Activated CD4-positive, alpha-beta T cell treated with anti-CD3 and anti-CD28 coated beads for 36 hours (primary cell): ENCODE measurements around the gene C19orf47. TPM values are rescaled to one million over a fixed set of nuclear protein-coding genes. Genes with fewer than 3 reads are reported as not detected.

Source experiments
- microRNA-seq: library from miRNA; unstranded; fragments of <30 nt; microRNA quantifications from one replicate; pipeline ENCODE4 v1.2.0, GENCODE V29; 2021; ENCODE audit warnings: borderline replicate concordance
- total RNA-seq, 2 experiments: library from RNA; stranded (reverse); gene quantifications; one replicate each; pipeline ENCODE4 v1.2.3, GENCODE V29; 2021

C19orf47 gene
- total RNA-seq, 2 experiments from 2014 or later: 15.8 to 17.7 TPM

Small RNA genes within 50 kb of the gene (microRNA-seq; reads per million reads assigned to microRNA genes)
- gene MIR641: 27.8 reads per million, percentile 48 among the genes with 10 or more reads in this experiment
- not detected for gene MIR6796

Other genes with a start within 250 kb of the C19orf47 start
- 10 to 100 TPM in 1 of 2 experiments, 1 to 10 TPM in 1; 8.7 to 10.8 TPM for gene MAP3K10, start 157.0 kb downstream of the C19orf47 start, total RNA-seq
- not detected for gene TTC9B, start 130.0 kb downstream of the C19orf47 start, total RNA-seq
- gene CCNP, start 121.7 kb downstream of the C19orf47 start, total RNA-seq: under 1 TPM in 1 of 2 experiments, not detected in 1; 0.12 TPM
- gene AKT2, start 63.1 kb downstream of the C19orf47 start, total RNA-seq: 100 to 1,000 TPM; 142 to 148 TPM
- 10 to 100 TPM; 57.8 to 69.1 TPM for gene PLD3, start 298 bp upstream of the C19orf47 start, total RNA-seq
- under 1 TPM in 1 of 2 experiments, not detected in 1; 0.09 TPM for gene HIPK4, start 41.8 kb upstream of the C19orf47 start, total RNA-seq
- 1 to 10 TPM; 1.0 to 1.4 TPM for gene PRX, start 65.0 kb upstream of the C19orf47 start, total RNA-seq
- 10 to 100 TPM; 10.0 to 14.7 TPM for gene SERTAD1, start 77.6 kb upstream of the C19orf47 start, total RNA-seq
- 10 to 100 TPM in 1 of 2 experiments, 1 to 10 TPM in 1; 8.4 to 12.0 TPM for gene SERTAD3, start 95.9 kb upstream of the C19orf47 start, total RNA-seq
- 10 to 100 TPM; 34.1 to 35.6 TPM for gene BLVRB, start 117.3 kb upstream of the C19orf47 start, total RNA-seq
- gene SPTBN4, start 118.6 kb upstream of the C19orf47 start, total RNA-seq: 1 to 10 TPM; 2.4 to 2.5 TPM
- 100 to 1,000 TPM; 100 to 155 TPM for gene SHKBP1, start 228.5 kb upstream of the C19orf47 start, total RNA-seq